DOHH2 (cell line): ENCODE measurements around the gene C13orf46.

Experiments
- H3F3A ChIP-seq: fragments of 200-600 bp; sonication (generic), shearing (Covaris generic); 2 replicates; pipeline ENCODE4 v1.6.0; 2016; ENCODE audit warnings: antibody characterized with exemption, mild to moderate bottlenecking; ENCODE audit not compliant: control insufficient read depth, insufficient read depth
- H3K27ac ChIP-seq: fragments of 200-600 bp; sonication (generic); 2 replicates; pipeline ENCODE4 v1.5.1; 2014; ENCODE audit warnings: low read depth, mild to moderate bottlenecking, low read length, moderate library complexity
- H3K27me3 ChIP-seq: fragments of 200-600 bp; sonication (generic); 2 replicates; pipeline ENCODE4 v1.6.1; 2014; ENCODE audit warnings: mild to moderate bottlenecking, low read length, mixed read lengths; ENCODE audit not compliant: control insufficient read depth
- H3K36me3 ChIP-seq: fragments of 200-600 bp; sonication (generic); 2 replicates; pipeline ENCODE4 v1.6.1; 2014; ENCODE audit warnings: mild to moderate bottlenecking, low read length, moderate library complexity, mixed read lengths; ENCODE audit not compliant: control insufficient read depth
- H3K4me1 ChIP-seq: fragments of 200-600 bp; sonication (generic); 2 replicates; pipeline ENCODE4 v1.6.1; 2014; ENCODE audit warnings: mild to moderate bottlenecking, low read length, mixed read lengths; ENCODE audit not compliant: control insufficient read depth
- H3K4me2 ChIP-seq: fragments of 200-600 bp; sonication (generic); 2 replicates; pipeline ENCODE4 v1.6.0; 2014; ENCODE audit warnings: mild to moderate bottlenecking, low read length, moderate library complexity
- H3K4me3 ChIP-seq: fragments of 200-600 bp; sonication (generic); 2 replicates; pipeline ENCODE4 v1.5.1; 2014; ENCODE audit warnings: mild to moderate bottlenecking, low read length, mixed read lengths
- H3K79me2 ChIP-seq: fragments of 200-600 bp; sonication (generic); 2 replicates; pipeline ENCODE4 v1.6.1; 2014; ENCODE audit warnings: mild to moderate bottlenecking, low read length, mixed read lengths; ENCODE audit not compliant: control insufficient read depth
- H3K9me2 ChIP-seq: fragments of 200-600 bp; sonication (generic); replicated peaks from 2 replicates; pipeline ENCODE4 v1.6.1; 2014; ENCODE audit warnings: mild to moderate bottlenecking, low read length, mixed read lengths; ENCODE audit not compliant: control insufficient read depth
- H3K9me3 ChIP-seq: fragments of 200-600 bp; sonication (generic); 2 replicates; pipeline ENCODE4 v1.6.1; 2014; ENCODE audit warnings: antibody characterized with exemption, low read length, mixed read lengths; ENCODE audit not compliant: control insufficient read depth, insufficient read depth
- H4K20me1 ChIP-seq: fragments of 200-600 bp; sonication (generic); 2 replicates; pipeline ENCODE4 v1.6.0; 2014; ENCODE audit warnings: low read depth, mild to moderate bottlenecking, antibody characterized with exemption, low read length, moderate library complexity; ENCODE audit not compliant: control insufficient read depth, insufficient read depth
- EZH2phosphoT487 ChIP-seq: fragments of 200-600 bp; sonication (generic); IDR thresholded peaks from 2 replicates; pipeline ENCODE4 v1.6.1; 2017; ENCODE audit warnings: borderline replicate concordance, mild to moderate bottlenecking, antibody characterized with exemption, low read length, moderate library complexity, mixed read lengths
- TF ChIP-seq, protein P1 (sequence below): fragments of 200-600 bp; sonication (generic); IDR thresholded peaks from one replicate; pipeline ENCODE4 v1.5.1; 2014; ENCODE audit warnings: antibody characterized with exemption, mild to moderate bottlenecking, low read depth, low read length; ENCODE audit not compliant: poor library complexity, severe bottlenecking

The C13orf46 gene

DNA sequence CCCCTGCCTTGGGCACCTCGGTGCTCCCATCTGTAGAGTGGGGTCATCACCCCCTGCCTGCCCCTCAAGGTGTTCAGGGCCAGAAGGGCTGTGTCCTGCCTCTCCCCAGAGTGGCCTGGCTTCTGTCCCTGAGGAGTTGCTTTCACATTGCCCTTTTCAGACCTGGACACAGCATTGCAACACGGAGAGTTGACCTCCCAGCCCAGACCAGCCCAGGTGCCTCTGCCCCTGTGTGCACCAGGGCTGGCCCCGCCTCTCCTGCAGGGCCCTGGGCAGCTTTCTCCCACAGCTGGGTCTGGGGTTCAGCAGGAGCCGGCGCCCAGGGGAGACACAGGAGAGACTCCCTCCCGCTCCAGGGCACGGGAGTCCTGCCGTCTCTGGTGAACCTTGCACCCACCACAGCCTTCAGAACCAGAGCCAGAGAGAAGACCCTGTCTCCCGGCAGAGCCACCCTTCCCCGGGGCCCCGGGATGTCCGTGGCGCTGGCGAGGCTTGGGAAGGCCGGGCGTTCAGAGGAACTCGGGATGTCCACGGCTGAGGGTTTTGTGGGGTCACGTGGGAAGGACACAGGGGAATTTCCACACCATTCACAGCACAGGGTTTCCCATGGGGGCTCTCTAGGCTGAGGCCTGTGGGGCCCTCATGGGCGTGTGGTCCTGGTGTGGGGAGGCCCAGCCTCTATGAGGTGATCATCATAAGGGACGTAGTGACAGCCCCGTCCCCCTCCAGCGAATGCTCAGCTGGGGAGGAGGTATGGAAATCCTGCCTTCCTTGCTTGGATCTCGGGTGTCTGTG lies 23.2 kb downstream of the C13orf46 start:
- Histone ChIP-seq H3F3A (no peaks in the 10 kb centered on the region), H3K27ac (no peak overlapping the region), H3K4me3 (no peak overlapping the region), H3K79me2 (no peaks in the 10 kb centered on the region), H3K9me3 (no peaks in the 10 kb centered on the region), H3K27me3 (no peaks in the 10 kb centered on the region), H3K9me2 (no peaks in the 10 kb centered on the region), H3K36me3 (no peaks in the 10 kb centered on the region), H3K4me2 (no peak overlapping the region), H4K20me1 (no peaks in the 10 kb centered on the region), H3K4me1 (no peaks in the 10 kb centered on the region)
- TF ChIP-seq EZH2phosphoT487 = no peak

GRCh38 chr13:113949546-113949945 lies 24.3 kb downstream of the C13orf46 start:
- no peaks in the 10 kb centered on the region for H3K9me3 ChIP-seq
- no peaks in the 10 kb centered on the region for H3K4me1 ChIP-seq
- H3F3A ChIP-seq = no peaks in the 10 kb centered on the region
- H3K27ac ChIP-seq = no peak overlapping the region
- H3K27me3 ChIP-seq = no peaks in the 10 kb centered on the region
- no peak for TF ChIP-seq EZH2phosphoT487
- TF ChIP-seq, protein P1, sequence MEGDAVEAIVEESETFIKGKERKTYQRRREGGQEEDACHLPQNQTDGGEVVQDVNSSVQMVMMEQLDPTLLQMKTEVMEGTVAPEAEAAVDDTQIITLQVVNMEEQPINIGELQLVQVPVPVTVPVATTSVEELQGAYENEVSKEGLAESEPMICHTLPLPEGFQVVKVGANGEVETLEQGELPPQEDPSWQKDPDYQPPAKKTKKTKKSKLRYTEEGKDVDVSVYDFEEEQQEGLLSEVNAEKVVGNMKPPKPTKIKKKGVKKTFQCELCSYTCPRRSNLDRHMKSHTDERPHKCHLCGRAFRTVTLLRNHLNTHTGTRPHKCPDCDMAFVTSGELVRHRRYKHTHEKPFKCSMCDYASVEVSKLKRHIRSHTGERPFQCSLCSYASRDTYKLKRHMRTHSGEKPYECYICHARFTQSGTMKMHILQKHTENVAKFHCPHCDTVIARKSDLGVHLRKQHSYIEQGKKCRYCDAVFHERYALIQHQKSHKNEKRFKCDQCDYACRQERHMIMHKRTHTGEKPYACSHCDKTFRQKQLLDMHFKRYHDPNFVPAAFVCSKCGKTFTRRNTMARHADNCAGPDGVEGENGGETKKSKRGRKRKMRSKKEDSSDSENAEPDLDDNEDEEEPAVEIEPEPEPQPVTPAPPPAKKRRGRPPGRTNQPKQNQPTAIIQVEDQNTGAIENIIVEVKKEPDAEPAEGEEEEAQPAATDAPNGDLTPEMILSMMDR = no peak
- H3K9me2 ChIP-seq = no peaks in the 10 kb centered on the region
- H3K4me2 ChIP-seq = no peak overlapping the region
- no peaks in the 10 kb centered on the region for H4K20me1 ChIP-seq
- no peak overlapping the region for H3K4me3 ChIP-seq
- H3K79me2 ChIP-seq = no peaks in the 10 kb centered on the region
- no peaks in the 10 kb centered on the region for H3K36me3 ChIP-seq

- Histone ChIP-seq H3K4me2 (no peak overlapping the region), H3K9me2 (no peaks in the 10 kb centered on the region), H3K79me2 (no peaks in the 10 kb centered on the region), H3F3A (no peaks in the 10 kb centered on the region), H3K9me3 (no peaks in the 10 kb centered on the region), H3K27ac (no peak overlapping the region), H3K4me1 (no peaks in the 10 kb centered on the region), H4K20me1 (no peaks in the 10 kb centered on the region), H3K36me3 (no peaks in the 10 kb centered on the region), H3K4me3 (no peak overlapping the region), H3K27me3 (no peaks in the 10 kb centered on the region)
- TF ChIP-seq EZH2phosphoT487 = no peak
- TF ChIP-seq, protein P1 = no peak
Measured at GRCh38 chr13:113948034-113948742, 25.7 kb downstream of the C13orf46 start.
